HG02840 (cell line): Measurements from ENCODE around the gene GALNT13.

Experiments
- ATAC-seq: cut with Tn5 transposase; IDR thresholded peaks from one replicate; pipeline ENCODE4 v1.9.1; 2021; ENCODE audit warnings: mild to moderate bottlenecking, moderate library complexity, moderate number of reproducible peaks; ENCODE audit not compliant: unreplicated experiment, low FRiP score

The GALNT13 gene

DNA sequence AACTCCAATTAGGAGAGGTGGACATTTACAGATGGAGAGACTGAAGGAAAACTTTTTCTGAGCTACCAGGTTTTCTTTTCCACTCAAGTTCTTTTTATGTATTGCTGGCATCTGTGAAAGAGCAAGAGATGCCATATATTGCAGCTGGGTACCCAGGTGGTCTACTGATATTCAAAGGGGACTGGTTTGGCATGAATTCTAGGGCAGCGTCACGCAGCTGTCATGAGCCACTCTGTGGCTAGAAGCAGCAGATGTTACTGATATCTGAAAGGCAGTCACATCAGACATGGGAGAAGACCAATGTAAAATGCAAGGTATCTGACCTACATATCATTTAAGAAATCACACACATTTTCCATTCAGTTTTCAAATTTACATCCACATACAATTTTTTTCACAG lies 408.8 kb downstream of the GALNT13 start:
- ATAC-seq: no peak

DNA sequence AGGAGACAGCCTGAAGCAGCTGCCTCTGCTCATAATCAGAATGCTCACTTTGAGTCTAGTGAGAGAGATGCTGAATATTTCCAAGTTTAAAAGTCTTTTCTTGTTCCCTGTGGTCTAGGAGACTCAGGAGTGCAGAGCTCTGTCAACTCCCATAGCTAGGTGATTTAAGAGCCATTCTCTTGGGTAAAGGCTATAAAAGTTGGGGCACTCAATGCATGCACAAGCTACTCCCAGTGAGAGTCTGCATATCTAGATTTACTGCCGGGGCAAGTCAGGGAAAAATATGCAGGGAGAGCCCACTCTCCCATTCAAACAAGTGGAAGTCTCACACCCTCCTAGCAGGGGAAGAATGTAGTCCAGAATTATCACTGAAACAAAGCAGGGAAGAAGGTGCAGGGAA lies 418.1 kb downstream of the GALNT13 start:
- no peak for ATAC-seq

DNA sequence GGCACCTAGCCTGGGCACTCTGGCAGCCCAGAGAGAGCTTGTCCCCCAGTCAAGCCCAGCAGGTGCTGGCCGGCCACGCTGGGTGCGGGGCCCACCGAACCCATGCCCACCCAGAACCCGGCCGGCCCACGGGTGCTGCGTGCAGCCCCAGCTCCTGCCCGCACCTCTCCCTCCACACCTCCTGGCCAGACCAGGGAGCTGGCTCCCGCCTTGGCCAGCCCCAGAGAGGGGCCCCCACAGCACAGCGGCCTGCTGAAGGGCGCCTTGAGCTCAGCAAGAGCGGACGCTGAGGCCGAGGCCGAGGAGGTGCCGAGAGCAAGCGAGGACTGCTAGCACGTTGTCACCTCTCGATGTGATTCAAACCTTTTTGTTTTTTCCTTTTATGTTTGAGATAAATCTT lies 419.8 kb downstream of the GALNT13 start:
- no peak for ATAC-seq

DNA sequence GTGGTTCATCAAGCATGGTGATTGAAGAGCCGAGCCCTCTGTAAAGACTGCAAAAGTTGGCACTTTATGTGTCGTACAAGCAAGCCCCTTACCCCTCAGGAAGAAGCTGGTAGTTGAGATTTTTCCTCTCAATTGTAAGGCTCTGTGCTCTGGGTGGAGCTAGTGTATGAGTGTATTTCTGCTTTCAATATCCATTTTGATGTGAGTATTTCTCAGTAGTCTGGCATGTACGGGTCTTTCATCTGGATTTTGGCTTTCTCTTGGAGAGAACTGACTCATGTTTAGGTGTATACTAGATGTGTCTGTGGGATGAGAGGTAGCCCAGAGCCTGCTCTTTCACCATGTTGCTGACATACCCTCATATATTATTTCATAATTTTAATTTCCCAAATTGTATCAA lies 420.2 kb downstream of the GALNT13 start:
- no peak for ATAC-seq

DNA sequence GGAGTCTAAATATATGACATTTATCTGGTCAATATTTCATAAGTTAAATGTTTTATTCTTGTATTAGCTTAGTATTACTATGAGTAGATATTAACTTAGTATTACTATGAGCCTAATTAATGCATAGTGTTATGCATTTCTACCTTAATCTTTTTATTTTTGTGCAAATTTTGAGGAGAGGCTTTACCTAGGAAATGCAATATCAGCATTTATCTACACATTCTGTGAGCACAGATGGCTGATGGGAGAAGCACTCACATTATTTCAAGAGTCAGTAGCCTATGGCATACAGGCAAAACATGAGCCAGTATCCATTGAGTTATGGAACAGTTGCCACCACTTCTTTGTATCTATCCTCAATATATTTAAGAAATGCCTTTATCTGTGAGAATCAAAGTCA lies 422.1 kb downstream of the GALNT13 start:
- ATAC-seq: no peak

DNA sequence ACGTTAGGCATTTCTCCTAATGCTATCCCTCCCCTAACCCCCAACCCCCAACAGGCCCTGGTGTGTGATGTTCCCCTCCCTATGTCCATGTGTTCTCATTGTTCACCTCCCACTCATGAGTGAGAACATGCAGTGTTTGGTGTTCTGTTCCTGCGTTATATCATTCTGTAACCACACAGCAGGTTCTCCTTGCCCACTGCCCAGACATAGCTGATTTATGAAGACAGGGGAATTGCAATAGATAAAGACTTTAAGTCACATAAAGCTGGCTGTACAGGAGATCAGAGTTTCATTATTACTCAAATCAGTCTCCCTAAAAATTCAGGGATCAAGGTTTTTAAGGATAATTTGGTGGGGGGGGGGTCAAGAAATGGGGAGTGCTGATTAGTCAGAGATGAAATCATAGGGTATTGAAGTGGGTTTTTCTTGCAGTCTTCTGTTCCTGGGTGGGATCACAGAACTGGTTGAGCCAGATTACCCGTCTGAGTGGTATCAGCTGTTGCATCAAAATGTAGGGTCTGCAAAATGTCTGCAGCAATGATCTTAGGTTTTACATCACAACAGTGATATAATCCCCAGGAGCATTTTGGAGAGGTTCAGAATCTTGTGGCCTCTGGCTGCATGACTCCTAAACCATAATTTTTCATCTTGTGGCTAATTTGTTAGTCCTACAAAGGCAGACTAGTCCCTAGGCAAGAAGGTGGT lies 434.7 kb downstream of the GALNT13 start:
- no peak for ATAC-seq

DNA sequence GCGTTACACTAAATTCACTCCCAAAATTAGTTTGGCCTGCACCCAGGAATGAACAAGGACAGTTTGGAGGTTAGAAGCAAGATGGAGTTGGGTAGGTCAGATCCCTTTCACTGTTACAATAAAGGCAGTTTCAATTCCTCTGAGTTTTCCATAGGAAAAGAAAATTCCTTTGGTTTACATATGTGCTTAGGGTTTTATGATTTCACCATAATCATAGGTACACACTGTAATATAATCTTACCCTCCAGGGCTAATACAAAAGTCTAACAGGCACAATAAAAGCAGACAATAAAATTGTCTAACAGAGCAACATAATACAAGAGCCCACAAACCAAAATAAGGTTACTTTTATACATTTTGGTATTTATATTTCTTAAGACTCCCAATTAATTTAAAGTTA lies 435.3 kb downstream of the GALNT13 start:
- ATAC-seq: no peak

DNA sequence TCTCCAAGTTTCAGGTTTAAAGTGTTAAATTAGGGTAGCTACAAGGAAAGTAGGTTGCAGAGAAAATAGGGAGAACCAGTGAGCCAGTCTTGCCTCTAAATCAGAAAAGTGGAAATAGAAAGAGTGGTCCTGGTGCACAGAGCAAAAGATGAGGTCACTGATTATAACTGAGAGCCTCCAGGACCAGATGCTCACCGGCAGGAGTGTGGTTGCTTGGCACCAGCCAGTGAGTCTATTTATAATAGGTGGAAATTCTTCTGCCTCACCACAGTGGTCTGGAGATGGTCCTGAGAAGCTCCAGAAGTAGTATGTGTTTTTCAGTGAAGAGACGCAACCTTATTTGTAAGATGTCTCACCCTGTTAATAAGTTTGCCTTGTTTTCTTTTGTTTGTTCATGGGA lies 452.9 kb downstream of the GALNT13 start:
- no peak for ATAC-seq

DNA sequence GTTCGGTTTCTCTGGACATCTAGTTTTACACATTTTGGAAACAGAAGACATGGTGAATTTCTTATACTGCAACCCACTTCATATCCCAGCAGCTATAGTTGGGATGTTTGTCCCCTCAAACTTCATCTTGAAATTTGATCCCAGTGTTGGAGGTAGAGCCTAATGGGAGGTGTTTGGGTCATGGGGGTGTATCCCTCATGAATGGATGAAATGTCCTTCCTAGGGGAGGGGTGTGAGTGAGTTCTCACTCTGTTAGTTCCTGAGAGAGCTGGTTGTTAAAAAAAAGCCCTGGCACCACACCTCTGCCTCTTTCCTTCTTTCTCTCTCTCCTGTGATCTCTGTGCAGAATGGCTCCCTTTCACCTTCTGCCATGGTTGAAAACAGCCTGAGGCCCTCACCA lies 457.8 kb downstream of the GALNT13 start:
- no peak for ATAC-seq

DNA sequence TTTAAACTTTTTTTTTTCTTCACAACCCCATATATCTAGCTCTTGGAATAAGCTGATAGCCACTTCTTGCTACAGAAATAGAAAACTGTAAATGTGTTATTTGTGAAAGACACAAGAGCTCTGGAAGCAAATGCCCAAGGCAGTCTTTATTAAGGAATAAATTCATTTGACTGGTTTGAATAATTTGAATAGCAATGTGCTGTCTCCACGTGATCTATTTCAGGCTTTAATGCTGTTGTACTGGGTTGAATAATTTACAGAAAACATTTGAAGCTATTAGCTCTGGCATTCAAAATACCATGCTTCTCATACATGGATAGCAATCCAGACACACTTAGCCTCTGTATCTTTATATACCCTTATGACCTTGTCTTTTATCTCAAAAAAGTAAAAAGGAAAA lies 460.1 kb downstream of the GALNT13 start:
- no peak for ATAC-seq

DNA sequence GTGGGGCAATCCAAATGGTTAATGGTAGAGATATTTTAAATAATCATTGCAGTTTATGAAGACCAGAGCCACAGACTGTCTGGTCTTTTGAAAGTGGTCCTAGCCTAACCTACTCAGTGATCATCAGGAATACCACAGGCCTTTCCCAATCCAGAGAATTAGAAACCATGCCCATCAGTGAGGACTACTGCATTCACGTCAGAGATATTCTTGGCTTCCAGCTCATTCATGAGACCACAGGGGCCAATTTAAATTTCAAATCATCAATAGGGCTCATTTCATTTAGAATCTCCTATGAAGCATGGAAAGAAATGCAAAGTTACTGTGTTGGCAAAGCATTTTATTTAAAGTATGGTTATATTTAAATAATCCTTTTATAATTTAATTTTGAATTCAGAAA lies 464.5 kb downstream of the GALNT13 start:
- no peak for ATAC-seq

DNA sequence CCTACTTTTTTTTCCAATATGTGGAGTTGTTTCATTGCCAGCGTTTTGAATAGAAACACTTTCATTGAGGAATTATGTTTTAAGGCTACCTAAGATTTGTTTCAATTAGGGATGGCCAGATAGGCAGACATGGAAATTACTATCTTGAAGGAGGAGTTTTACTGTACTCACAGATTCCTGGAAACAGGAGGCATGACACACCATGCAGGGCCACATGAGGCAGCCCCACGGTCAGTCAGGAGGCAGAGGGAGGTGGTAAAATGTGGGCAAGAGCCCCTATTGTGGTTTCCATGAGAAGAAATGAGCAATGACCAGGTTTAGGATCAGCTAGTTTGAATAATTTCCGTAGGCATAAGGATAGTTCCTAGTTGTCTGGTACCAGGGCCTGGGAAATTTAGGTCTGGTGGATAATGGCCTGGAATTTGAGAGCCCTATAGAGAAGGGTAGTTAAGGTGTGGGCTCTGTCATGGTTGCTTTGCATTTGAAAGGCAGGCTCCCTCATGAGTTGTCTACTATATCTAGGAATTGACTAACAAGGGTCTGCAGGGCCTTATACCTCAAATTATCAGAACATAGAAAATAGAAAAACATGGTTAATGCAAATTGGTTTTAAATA lies 466.7 kb downstream of the GALNT13 start:
- ATAC-seq: no peak

DNA sequence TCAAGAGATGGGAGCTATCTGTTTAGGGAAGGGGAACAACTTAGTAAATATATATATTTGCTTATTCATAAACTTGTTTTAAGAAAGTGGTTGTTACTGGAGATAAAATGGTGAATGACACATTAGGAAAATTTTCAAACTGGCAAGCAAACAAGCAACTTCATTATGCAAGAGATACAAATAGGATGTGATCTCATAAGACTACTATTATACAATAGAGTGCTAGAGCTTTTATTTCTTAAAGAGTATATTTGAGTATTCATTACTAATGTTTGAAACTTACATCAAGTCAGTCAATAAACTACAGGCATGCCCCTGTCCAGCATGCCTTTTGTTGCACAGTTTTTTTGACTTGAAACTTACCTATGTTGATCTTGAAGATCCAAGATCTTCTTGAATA lies 471.6 kb downstream of the GALNT13 start:
- ATAC-seq: no peak

DNA sequence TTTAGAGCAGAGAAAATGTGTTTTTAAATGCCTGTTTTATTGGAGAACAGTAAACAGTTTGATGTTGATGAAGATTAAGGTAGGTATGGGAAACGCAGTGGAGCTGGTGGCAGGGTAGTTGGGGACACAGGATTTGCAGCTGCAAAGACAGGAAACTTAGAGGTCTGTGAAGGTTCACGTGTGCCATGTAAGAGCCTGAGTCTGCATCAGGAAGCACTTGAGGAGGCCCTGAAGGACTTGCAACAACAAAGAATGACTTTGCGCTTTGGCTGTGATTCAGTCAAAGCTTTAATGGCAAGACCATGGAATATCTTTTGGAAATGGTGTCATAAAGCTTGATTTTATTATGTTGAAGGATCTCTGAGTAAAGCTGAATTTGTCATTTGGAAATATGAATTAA lies 479.2 kb downstream of the GALNT13 start:
- ATAC-seq: no peak

DNA sequence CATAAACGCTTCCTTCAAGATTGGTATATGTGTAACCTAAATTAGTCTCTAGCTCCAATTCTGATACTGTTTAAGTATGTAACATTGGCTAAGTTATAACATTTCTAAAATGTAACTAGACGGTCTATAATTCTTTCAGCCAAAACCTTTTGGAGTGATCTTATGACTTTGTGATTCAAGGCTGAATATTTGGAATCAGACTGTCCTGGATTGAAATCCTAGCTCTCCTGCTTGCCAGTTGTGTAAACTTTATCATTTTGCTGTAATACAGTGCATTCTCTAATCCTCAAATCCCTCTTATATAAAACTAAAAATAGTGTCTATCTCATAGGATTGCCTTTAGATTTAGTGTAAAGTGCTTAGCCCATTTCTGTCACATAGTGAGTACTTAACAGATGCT lies 489.6 kb downstream of the GALNT13 start:
- no peak for ATAC-seq

DNA sequence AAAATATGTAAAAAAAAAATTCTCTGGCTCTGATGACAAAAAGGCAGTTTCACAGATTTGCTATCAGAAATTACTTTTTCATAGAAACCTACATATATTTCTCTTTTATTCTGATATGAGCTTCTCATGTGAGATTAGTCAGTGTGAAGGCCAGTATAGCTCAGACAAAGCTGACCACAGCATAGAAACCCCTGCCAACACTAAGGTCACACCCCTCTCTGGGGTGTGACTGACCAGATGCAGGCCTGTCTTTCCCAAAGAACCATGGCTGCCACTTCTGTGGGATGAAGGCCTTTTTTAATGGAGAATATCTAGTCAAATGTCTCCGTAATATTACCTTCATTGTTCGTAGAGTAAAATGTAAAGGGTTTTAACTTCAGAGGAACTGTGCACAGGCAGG lies 496.4 kb downstream of the GALNT13 start:
- no peak for ATAC-seq

DNA sequence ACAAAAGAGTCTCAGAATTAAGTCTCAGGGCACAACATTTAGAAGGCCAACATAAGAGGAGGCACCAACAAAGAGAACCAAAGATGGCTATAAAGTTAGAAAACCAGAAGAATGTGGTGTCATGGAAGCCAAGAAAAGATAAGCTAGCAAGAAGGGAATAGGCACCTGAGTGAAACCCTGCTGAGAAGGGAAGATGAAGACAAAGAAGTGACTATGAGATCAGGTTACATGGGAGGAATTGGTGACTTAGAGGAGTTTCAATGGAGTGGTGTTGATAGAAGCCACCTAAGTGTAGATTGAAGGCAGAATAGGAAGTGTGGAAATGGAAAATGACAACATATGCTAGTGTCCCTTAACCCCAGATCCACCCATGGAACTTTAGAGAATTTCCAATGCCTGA lies 499.2 kb downstream of the GALNT13 start:
- no peak for ATAC-seq

DNA sequence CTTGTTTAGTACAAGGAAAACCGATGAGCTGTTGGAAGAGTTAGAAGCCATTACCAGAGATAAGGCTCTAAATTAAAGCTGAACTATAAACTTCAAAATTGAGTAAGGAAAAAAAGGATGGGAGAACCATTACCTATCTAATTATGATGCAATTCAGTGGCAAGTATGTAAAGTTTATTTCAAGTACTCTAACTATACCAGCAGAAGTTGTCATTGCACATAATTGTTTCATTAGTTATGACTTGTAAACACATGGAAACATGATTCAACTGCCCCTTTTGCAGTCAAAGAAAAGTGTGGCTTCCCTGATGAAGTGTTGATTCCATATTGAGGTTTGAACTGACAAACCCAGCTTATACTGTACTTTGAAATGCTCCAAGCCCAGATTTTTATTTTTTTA lies 502.7 kb downstream of the GALNT13 start:
- ATAC-seq: no peak

DNA sequence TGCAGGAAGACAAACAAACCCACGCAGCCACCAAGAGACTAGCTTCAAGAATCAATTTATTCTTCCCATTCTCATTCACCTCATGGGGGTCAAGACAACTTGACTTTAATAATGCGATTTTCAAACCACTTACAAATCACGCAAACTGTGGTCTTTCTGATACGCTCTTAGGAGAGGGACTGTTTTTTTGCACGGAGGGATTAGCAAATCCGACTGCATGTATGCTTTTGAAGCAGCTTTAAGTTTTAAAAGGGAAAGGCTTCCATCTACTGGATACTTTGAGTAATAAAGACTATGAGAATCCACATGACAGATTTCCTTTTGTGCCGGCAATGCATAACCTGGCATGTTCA lies 503.8 kb downstream of the GALNT13 start:
- no peak for ATAC-seq

DNA sequence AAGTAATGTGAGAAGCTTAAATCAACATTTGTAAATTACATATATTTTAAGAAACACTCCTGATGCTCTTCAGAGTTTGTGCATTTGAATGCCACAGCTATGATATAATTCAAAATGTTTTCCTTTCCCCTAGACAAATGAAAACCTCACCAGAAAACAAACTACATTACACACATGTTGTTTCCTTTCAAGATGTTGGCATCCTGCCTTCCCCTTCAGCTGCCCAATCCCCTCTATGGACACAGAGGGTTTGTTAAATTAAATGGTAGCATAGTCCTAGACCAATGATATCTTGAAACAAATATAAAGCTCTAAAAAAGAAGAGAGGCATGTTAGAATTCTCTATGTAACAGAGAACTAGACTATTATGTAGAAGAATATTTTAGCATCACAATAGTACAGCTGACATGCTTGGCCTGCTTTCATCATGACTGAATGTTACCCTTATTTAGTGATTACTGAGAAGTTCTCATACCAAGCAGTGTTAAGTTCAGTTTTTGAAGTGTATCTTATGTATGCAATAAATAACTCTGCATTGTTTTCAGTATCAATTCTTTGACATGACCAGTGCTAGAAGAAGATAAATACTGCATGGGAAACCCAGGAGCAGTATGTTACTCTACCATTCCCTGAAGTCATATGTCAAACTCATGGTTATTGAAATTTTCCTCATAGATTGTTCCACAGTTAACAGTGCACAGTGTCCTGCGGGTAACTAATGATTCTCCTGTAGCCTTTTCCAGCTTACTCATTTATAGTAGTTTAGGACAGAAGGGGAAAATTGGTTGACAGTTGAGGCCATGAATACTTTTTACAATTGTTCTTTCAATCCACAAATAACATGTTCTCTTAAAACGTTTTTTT lies 510.4 kb downstream of the GALNT13 start:
- ATAC-seq: no peak

DNA sequence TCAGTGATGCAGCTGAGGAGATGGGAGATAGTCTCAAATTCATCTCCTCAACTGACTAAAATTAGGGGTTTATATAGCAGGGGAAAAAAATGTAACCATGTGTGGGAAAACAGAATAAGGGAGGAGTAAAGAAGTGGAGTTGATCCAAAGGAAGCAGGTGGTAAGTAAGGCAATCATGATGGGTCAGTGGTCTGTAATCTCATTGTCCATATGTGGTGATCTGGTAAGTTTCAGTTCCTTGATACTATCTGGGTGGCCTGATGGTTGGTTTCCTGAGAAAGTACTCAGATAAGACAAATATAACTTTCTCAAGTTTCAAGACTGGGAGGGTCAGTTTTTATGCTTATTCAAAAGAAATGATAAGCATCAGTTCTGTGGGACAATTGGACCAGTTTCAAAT lies 514.5 kb downstream of the GALNT13 start:
- no peak for ATAC-seq

DNA sequence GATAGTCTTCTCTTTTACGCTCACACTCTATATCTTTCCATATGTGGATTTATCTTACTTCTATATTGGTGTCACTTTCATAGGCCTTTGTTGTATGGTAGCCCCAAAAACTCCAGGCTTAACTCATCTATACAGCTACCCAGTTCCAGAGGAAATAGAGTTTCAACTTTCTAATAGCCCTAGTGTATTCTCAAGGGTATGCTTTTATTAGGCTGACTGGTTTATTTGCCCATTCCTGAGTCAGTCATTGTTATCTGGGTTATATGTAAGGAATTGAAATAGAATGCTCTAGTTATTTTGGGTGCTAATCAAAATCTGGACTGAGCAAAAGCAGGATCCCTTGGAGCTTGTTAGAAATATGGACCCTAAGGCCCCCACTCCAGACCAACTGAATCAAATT lies 519.3 kb downstream of the GALNT13 start:
- ATAC-seq: no peak
